Kidney (tissue), 14 donors: Measurements from ENCODE around the gene MYH16. TPM values are rescaled to one million over a fixed set of nuclear protein-coding genes. Genes with fewer than 3 reads are reported as not detected.
"Not testable (repeated sequence)": the region's sequence is repeated elsewhere in the genome, so short reads cannot be mapped to it uniquely, and the experiment has no call there.

ENCODE experiments used
- DNase-seq, 5 donors: peaks; one replicate each; pipeline ENCODE4 v3.0.0-alpha.2; 2013 to 2020
- FAIRE-seq: peaks from 2 replicates; lab custom pipeline; 2012; peaks lifted over from hg19 to GRCh38; lab: Jason Lieb, UNC
- H3K27ac ChIP-seq, 2 donors: one replicate each; pipeline ENCODE4 v1.7.0; 2013; ENCODE audit warnings: low read depth in 2 of 2, low read length in 2 of 2, inconsistent platforms in 1 of 2
- H3K27me3 ChIP-seq: one replicate; pipeline ENCODE4 v1.7.1; 2013; ENCODE audit warnings: low read length, inconsistent platforms; ENCODE audit not compliant: control insufficient read depth, insufficient read depth
- H3K36me3 ChIP-seq, 3 donors: one replicate each; pipeline versions ENCODE4 v1.7.0 to v1.7.1; 2013; ENCODE audit warnings: low read length in 3 of 3, control low read depth in 1 of 3, inconsistent platforms in 1 of 3; ENCODE audit not compliant: insufficient read depth in 3 of 3, control insufficient read depth in 2 of 3
- H3K4me1 ChIP-seq, 3 donors: one replicate each; pipeline versions ENCODE4 v1.7.0 to v1.7.1; 2013; ENCODE audit warnings: low read length in 3 of 3, inconsistent platforms in 1 of 3, low read depth in 1 of 3; ENCODE audit not compliant: control insufficient read depth in 2 of 3, insufficient read depth in 2 of 3
- H3K4me3 ChIP-seq, 3 donors: one replicate each; pipeline versions ENCODE4 v1.7.0 to v1.8.1; 2013; ENCODE audit warnings: low read length in 3 of 3, control low read depth in 1 of 3, inconsistent platforms in 1 of 3
- H3K9ac ChIP-seq, 3 donors: one replicate each; pipeline versions ENCODE4 v1.7.0 to v1.7.1; 2013; ENCODE audit warnings: low read length in 3 of 3, control low read depth in 1 of 3, inconsistent platforms in 1 of 3
- H3K9me3 ChIP-seq, 3 donors: one replicate each; pipeline versions ENCODE4 v1.7.0 to v1.7.1; 2013; ENCODE audit warnings: low read length in 3 of 3, control low read depth in 1 of 3, inconsistent platforms in 1 of 3; ENCODE audit not compliant: control insufficient read depth in 2 of 3, insufficient read depth in 1 of 3
- CTCF ChIP-seq: IDR thresholded peaks from 3 replicates; pipeline ENCODE4 v1.5.1; 2012; ENCODE audit warnings: mild to moderate bottlenecking, moderate library complexity, borderline replicate concordance; ENCODE audit not compliant: insufficient read depth; ENCODE audit errors: extremely low read depth
- intact Hi-C: fragments of 100-400 bp; cut with DNase I; formaldehyde crosslinking; loops from one replicate; pipeline ENCODE4 v1.11.1; 2022
- polyA plus RNA-seq: library from polyadenylated mRNA; stranded (reverse); fragments of 350-450 nt; fragmentation: Illumina TruSeq; extraction: RNeasy Lipid Tissue Mini Kit (QIAGEN cat#74804); gene quantifications from one replicate; pipeline ENCODE4 v1.2.3, GENCODE V29; 2014; ENCODE audit warnings: low read depth, low replicate concordance; ENCODE audit not compliant: insufficient read depth
- total RNA-seq: library from RNA; stranded (reverse); fragmentation: NEBNext Ultra II Directional; extraction: Animal tissue kit (Norgen Biotek cat#: 25700); gene quantifications from one replicate; pipeline ENCODE4 v1.2.1, GENCODE V29; 2021
- donor health status: control.
- donor health status: control.
- donor health status: control.
- donor health status: control.
- donor health status: control.
- donor health status: DM: yes; HTN: yes; CAD: no.
- donor health status: Normal renal cell carcinoma (clear cell type).

Gene MYH16
- total and polyA plus RNA-seq, 2 donors from 2014 or later = not detected

- FAIRE-seq (no peak), DNase-seq (no peak)
- Histone ChIP-seq H3K4me1 (no peaks in the 10 kb centered on the region), H3K36me3 (no peaks in the 10 kb centered on the region), H3K27me3 (no peaks in the 10 kb centered on the region), H3K9ac (no peak overlapping the region), H3K9me3 (no peaks in the 10 kb centered on the region), H3K27ac (no peak overlapping the region), H3K4me3 (no peak overlapping the region)
- TF ChIP-seq CTCF = no peak
- intact Hi-C loops = no loop called here
Observed at GRCh38 chr7:99267841-99268576, 4.6 kb upstream of the MYH16 start.

GRCh38 chr7:99268577-99268908 is 4.1 kb upstream of the MYH16 start:
- Histone ChIP-seq H3K36me3 (no peaks in the 10 kb centered on the region), H3K9ac (no peak overlapping the region), H3K4me1 (no peaks in the 10 kb centered on the region), H3K27me3 (no peaks in the 10 kb centered on the region), H3K9me3 (no peaks in the 10 kb centered on the region), H3K4me3 (no peak overlapping the region), H3K27ac (no peak overlapping the region)
- intact Hi-C loops = no loop called here
- TF ChIP-seq CTCF = no peak
- no peak for FAIRE-seq
- no peak for DNase-seq

- Histone ChIP-seq H3K4me3 (no peak overlapping the region), H3K36me3 (no peaks in the 10 kb centered on the region), H3K27ac (no peak overlapping the region), H3K4me1 (no peaks in the 10 kb centered on the region), H3K9me3 (no peaks in the 10 kb centered on the region), H3K27me3 (no peaks in the 10 kb centered on the region), H3K9ac (no peak overlapping the region)
- peak in 2 of 5 donors; percentile 14 to 16 for DNase-seq
- TF ChIP-seq CTCF = no peak
- FAIRE-seq = no peak
- intact Hi-C loops = no loop called here
Observed at GRCh38 chr7:99270702-99271101, 1.9 kb upstream of the MYH16 start.

- H3K36me3 ChIP-seq, H3K9ac ChIP-seq, H3K9me3 ChIP-seq, FAIRE-seq, DNase-seq, H3K4me1 ChIP-seq, H3K4me3 ChIP-seq, H3K27ac ChIP-seq, H3K27me3 ChIP-seq, intact Hi-C loops: not testable (repeated sequence)
Observed at GRCh38 chr7:99273561-99273960, 922 bp downstream of the MYH16 start.

- H3K27me3 ChIP-seq, intact Hi-C loops, DNase-seq, H3K9me3 ChIP-seq, H3K4me3 ChIP-seq, H3K4me1 ChIP-seq, H3K36me3 ChIP-seq, FAIRE-seq, H3K9ac ChIP-seq, H3K27ac ChIP-seq: not testable (repeated sequence)
Observed at GRCh38 chr7:99274908-99275307, 2.3 kb downstream of the MYH16 start.
